Transverse colon (tissue), 4 donors: ENCODE data around the gene PIM2. TPM values are rescaled to one million over a fixed set of nuclear protein-coding genes. Genes with fewer than 3 reads are reported as not detected.

Source experiments
- DNase-seq: peaks from one replicate; pipeline ENCODE4 v3.0.0-alpha.2; 2019
- H3K27ac ChIP-seq, 4 donors: fragments of 200-600 bp; sonication (generic); 2 replicates each; pipeline ENCODE4 v1.5.1; 2016 to 2018; ENCODE audit warnings: inconsistent platforms in 4 of 4
- H3K27me3 ChIP-seq: fragments of 200-600 bp; sonication (generic); 2 replicates; pipeline ENCODE4 v1.5.1; 2017; ENCODE audit warnings: inconsistent platforms
- H3K36me3 ChIP-seq, 4 donors: fragments of 200-600 bp; sonication (generic); 2 replicates each; pipeline ENCODE4 v1.5.1; 2017 to 2019; ENCODE audit warnings: inconsistent platforms in 4 of 4
- H3K4me1 ChIP-seq, 4 donors: fragments of 200-600 bp; sonication (generic); 2 replicates each; pipeline ENCODE4 v1.5.1; 2017 to 2020; ENCODE audit warnings: inconsistent platforms in 4 of 4
- H3K4me3 ChIP-seq, 4 donors: fragments of 200-600 bp; sonication (generic); 1 replicate in 1 of 4; 2 replicates in 3 of 4; pipeline versions ENCODE4 v1.5.1 to v1.6.1; 2017 to 2019; ENCODE audit warnings: inconsistent platforms in 4 of 4
- H3K9me3 ChIP-seq, 2 donors: fragments of 200-600 bp; sonication (generic); 2 replicates each; pipeline ENCODE4 v1.5.1; 2017 to 2019; ENCODE audit warnings: inconsistent platforms in 2 of 2
- CTCF ChIP-seq, 5 experiments: fragments of 200-600 bp in 3 of 5; fragments of 450-650 bp in 2 of 5; sonication (generic) in 3 of 5; IDR thresholded peaks; 1 replicate in 2 of 5; 2 replicates in 3 of 5; pipeline ENCODE4 v1.5.1; 2016 to 2017; ENCODE audit warnings: antibody characterized with exemption in 5 of 5, inconsistent platforms in 3 of 5, mild to moderate bottlenecking in 2 of 5, moderate library complexity in 1 of 5
- EP300 ChIP-seq: sonication (generic); formaldehyde crosslinking; IDR thresholded peaks from one replicate; pipeline ENCODE4 v1.6.1; 2017; ENCODE audit warnings: antibody characterized with exemption, low read depth
- POLR2A ChIP-seq: fragments of 450-650 bp; IDR thresholded peaks from one replicate; pipeline ENCODE4 v1.6.1; 2016; ENCODE audit warnings: antibody characterized with exemption, mild to moderate bottlenecking, moderate library complexity
- POLR2AphosphoS5 ChIP-seq, 3 donors: sonication (generic); formaldehyde crosslinking; IDR thresholded peaks; one replicate each; pipeline ENCODE4 v1.6.1; 2016; ENCODE audit warnings: antibody characterized with exemption in 3 of 3
- WGBS, 2 donors: methylation state at CpG; one replicate each; pipeline ENCODE4 v1.1.5; 2018; ENCODE audit warnings: low coverage in 1 of 2; 5-methylcytosine and 5-hydroxymethylcytosine counted together
- in situ Hi-C, 4 donors: fragments of 200-750 bp; cut with MboI; loops; one replicate each; pipeline versions ENCODE4 v1.15.0 to v1.15.1; 2017; ENCODE audit warnings: low sequenced_read_pairs in 3 of 4, low pct_ligation_motif_present in 1 of 4, low pct_unique_long_range_greater_than_20kb in 1 of 4
- intact Hi-C: fragments of 100-400 bp; cut with DNase I; formaldehyde crosslinking; loops from one replicate; pipeline ENCODE4 v1.15.1; 2023; ENCODE audit warnings: low total_unique reads
- total RNA-seq, 4 donors: library from RNA; depleted of rRNA; stranded (reverse); fragments of >200 nt; gene quantifications; one replicate each; pipeline ENCODE4 v1.1.0, GENCODE V29; 2016

Gene PIM2
- total RNA-seq, 4 donors from 2014 or later, result 11.2 to 50.7 (median 20.6) TPM; not detected in 1

- no peak overlapping the region for H3K4me3 ChIP-seq
- intact Hi-C loops (no loop called here), in situ Hi-C loops (no loop called here)
- peak in 1 of 3 donors; percentile 15 for TF ChIP-seq POLR2AphosphoS5 (IDR thresholded peaks at IDR 0.05)
- TF ChIP-seq POLR2A, result no peak
- TF ChIP-seq EP300, result no peak
- no peak for TF ChIP-seq CTCF (IDR thresholded peaks at IDR 0.05)
- H3K4me1 ChIP-seq, result peaks cover 0 to 6% (median 3%) of the 10 kb centered on the region in 4 donors
- 65% methylated on average over 5 of the region's 5 CpGs; no CpG with 5 or more reads in 1 of the 2 donors for WGBS, 2 donors
- DNase-seq, result peak; percentile 25
- H3K36me3 ChIP-seq, result no peaks in the 10 kb centered on the region
- peak overlapping the region in 2 of 4 donors; percentile 19 to 94 for H3K27ac ChIP-seq
- no peaks in the 10 kb centered on the region for H3K9me3 ChIP-seq
- H3K27me3 ChIP-seq, result no peaks in the 10 kb centered on the region
Observed at GRCh38 chrX:48961585-48962091, 42.8 kb upstream of the PIM2 start.

- peak overlapping the region in 3 of 4 donors; percentile 90 to 95 (median 94) for H3K27ac ChIP-seq
- peak; percentile 30 for DNase-seq
- H3K36me3 ChIP-seq, result no peaks in the 10 kb centered on the region
- 87 to 100% methylated on average over 2 of the region's 2 CpGs for WGBS, 2 donors
- no peak for TF ChIP-seq CTCF (IDR thresholded peaks at IDR 0.05)
- TF ChIP-seq EP300, result no peak
- TF ChIP-seq POLR2AphosphoS5 (IDR thresholded peaks at IDR 0.05), result no peak
- no peak for TF ChIP-seq POLR2A
- H3K27me3 ChIP-seq, result no peaks in the 10 kb centered on the region
- in situ Hi-C loops, result no loop called here
- intact Hi-C loops, result no loop called here
- no peaks in the 10 kb centered on the region for H3K9me3 ChIP-seq
- H3K4me1 ChIP-seq, result peaks cover 0 to 19% (median 12%) of the 10 kb centered on the region in 4 donors
- H3K4me3 ChIP-seq, result no peak overlapping the region
Observed at GRCh38 chrX:48960291-48960690, 41.5 kb upstream of the PIM2 start.

- TF ChIP-seq POLR2A (no peak), POLR2AphosphoS5 (IDR thresholded peaks at IDR 0.05) (peak in 1 of 3 donors; percentile 19), EP300 (no peak)
- Histone ChIP-seq H3K27ac (peak overlapping the region; percentile 90 to 95 (median 94)), H3K4me1 (peaks cover 0 to 31% (median 14%) of the 10 kb centered on the region in 4 donors), H3K4me3 (peak overlapping the region; percentile 14 to 73 (median 49)), H3K27me3 (no peaks in the 10 kb centered on the region), H3K9me3 (no peaks in the 10 kb centered on the region), H3K36me3 (no peaks in the 10 kb centered on the region)
- intact Hi-C loops, result no loop called here
- WGBS, 2 donors, result 55% methylated on average over 20 of the region's 21 CpGs; no CpG with 5 or more reads in 1 of the 2 donors
- in situ Hi-C loops, result no loop called here
- peak; percentile 47 for DNase-seq
Observed at GRCh38 chrX:48958635-48959094, 39.8 kb upstream of the PIM2 start.

GRCh38 chrX:48957827-48958634, 39.2 kb upstream of the PIM2 start:
- TF ChIP-seq EP300, result no peak
- TF ChIP-seq POLR2A, result peak; percentile 84
- TF ChIP-seq POLR2AphosphoS5 (IDR thresholded peaks at IDR 0.05), result peak; percentile 55 to 81 (median 78)
- H3K4me1 ChIP-seq, result peaks cover 0 to 37% (median 15%) of the 10 kb centered on the region in 4 donors
- WGBS, 2 donors, result 53% methylated on average over 66 of the region's 66 CpGs; no CpG with 5 or more reads in 1 of the 2 donors
- H3K9me3 ChIP-seq, result no peaks in the 10 kb centered on the region
- in situ Hi-C loops, result no loop called here
- H3K27ac ChIP-seq, result peak overlapping the region; percentile 90 to 95 (median 94)
- H3K36me3 ChIP-seq, result no peaks in the 10 kb centered on the region
- no peaks in the 10 kb centered on the region for H3K27me3 ChIP-seq
- intact Hi-C loops, result no loop called here
- peak; percentile 95 for DNase-seq
- H3K4me3 ChIP-seq, result peak overlapping the region; percentile 34 to 73 (median 56)

- H3K27me3 ChIP-seq, result no peaks in the 10 kb centered on the region
- peak within 1 kb of the TSS; percentile 52 to 73 (median 62) for H3K4me3 ChIP-seq
- H3K4me1 ChIP-seq, result peaks cover 0 to 43% (median 15%) of the 10 kb centered on the region in 4 donors
- intact Hi-C loops, result no loop called here
- in situ Hi-C loops, result no loop called here
- WGBS, 2 donors, result 70% methylated on average over 49 of the region's 53 CpGs; no CpG with 5 or more reads in 1 of the 2 donors
- no peak for DNase-seq
- no peaks in the 10 kb centered on the region for H3K36me3 ChIP-seq
- H3K27ac ChIP-seq, result peak within 1 kb of the TSS; percentile 90 to 95 (median 94)
- TF ChIP-seq POLR2AphosphoS5 (IDR thresholded peaks at IDR 0.05) (no peak), CTCF (IDR thresholded peaks at IDR 0.05) (no peak), POLR2A (no peak), EP300 (no peak)
- H3K9me3 ChIP-seq, result no peaks in the 10 kb centered on the region
Observed at GRCh38 chrX:48957477-48957826, 38.6 kb upstream of the PIM2 start, which contains the start of gene OTUD5. OTUD5 (minus strand) TSS chrX:48957607; CDS start chrX:48957570, 37 bp downstream.
